HG02623 (cell line): Measurements from ENCODE around the gene CAMTA1.

ENCODE experiments used
- ATAC-seq: cut with Tn5 transposase; IDR thresholded peaks from one replicate; pipeline ENCODE4 v1.9.1; 2021; ENCODE audit warnings: moderate library complexity; ENCODE audit not compliant: unreplicated experiment

The CAMTA1 gene

GRCh38 chr1:6923012-6923411, 137.8 kb downstream of the CAMTA1 start:
- no peak for ATAC-seq

- ATAC-seq: no peak
These were observed 138.2 kb downstream of the CAMTA1 start for GRCh38 chr1:6923416-6923815.

- ATAC-seq: no peak
These were observed 139.0 kb downstream of the CAMTA1 start for GRCh38 chr1:6923955-6924881.

GRCh38 chr1:6924891-6925290, 139.6 kb downstream of the CAMTA1 start:
- no peak for ATAC-seq

GRCh38 chr1:6927626-6928025, 142.4 kb downstream of the CAMTA1 start:
- no peak for ATAC-seq

GRCh38 chr1:6928106-6928885, 143.0 kb downstream of the CAMTA1 start:
- ATAC-seq: no peak

GRCh38 chr1:6930732-6931300, 145.6 kb downstream of the CAMTA1 start:
- ATAC-seq: no peak

- ATAC-seq: no peak
These were observed 150.2 kb downstream of the CAMTA1 start for GRCh38 chr1:6935361-6935883.

GRCh38 chr1:6935911-6936690, 150.8 kb downstream of the CAMTA1 start:
- ATAC-seq: no peak

GRCh38 chr1:6937048-6937447, 151.8 kb downstream of the CAMTA1 start:
- no peak for ATAC-seq

GRCh38 chr1:6939363-6939762, 154.1 kb downstream of the CAMTA1 start:
- ATAC-seq: no peak

GRCh38 chr1:6941786-6942185, 156.5 kb downstream of the CAMTA1 start:
- no peak for ATAC-seq

- no peak for ATAC-seq
These were observed 157.7 kb downstream of the CAMTA1 start for GRCh38 chr1:6942990-6943389.

- no peak for ATAC-seq
These were observed 159.2 kb downstream of the CAMTA1 start for GRCh38 chr1:6944434-6944833.

- no peak for ATAC-seq
These were observed 162.7 kb downstream of the CAMTA1 start for GRCh38 chr1:6947952-6948351.

- no peak for ATAC-seq
These were observed 163.2 kb downstream of the CAMTA1 start for GRCh38 chr1:6948416-6948815.

GRCh38 chr1:6948861-6949260, 163.6 kb downstream of the CAMTA1 start:
- no peak for ATAC-seq

GRCh38 chr1:6950001-6950765, 164.9 kb downstream of the CAMTA1 start:
- no peak for ATAC-seq

- no peak for ATAC-seq
These were observed 166.3 kb downstream of the CAMTA1 start for GRCh38 chr1:6951536-6951935.

- no peak for ATAC-seq
These were observed 168.0 kb downstream of the CAMTA1 start for GRCh38 chr1:6953216-6953615.
